GM18526 (cell line): ENCODE results near the gene NSMCE4A.
A peak's percentile ranks its signal among the peaks of the same experiment; 100 is the strongest.

Source experiments
- POLR2A ChIP-seq: IDR thresholded peaks from 3 replicates; pipeline ENCODE4 v1.6.1; 2011; ENCODE audit not compliant: insufficient read length; ENCODE audit errors: extremely low read depth

NSMCE4A gene

DNA sequence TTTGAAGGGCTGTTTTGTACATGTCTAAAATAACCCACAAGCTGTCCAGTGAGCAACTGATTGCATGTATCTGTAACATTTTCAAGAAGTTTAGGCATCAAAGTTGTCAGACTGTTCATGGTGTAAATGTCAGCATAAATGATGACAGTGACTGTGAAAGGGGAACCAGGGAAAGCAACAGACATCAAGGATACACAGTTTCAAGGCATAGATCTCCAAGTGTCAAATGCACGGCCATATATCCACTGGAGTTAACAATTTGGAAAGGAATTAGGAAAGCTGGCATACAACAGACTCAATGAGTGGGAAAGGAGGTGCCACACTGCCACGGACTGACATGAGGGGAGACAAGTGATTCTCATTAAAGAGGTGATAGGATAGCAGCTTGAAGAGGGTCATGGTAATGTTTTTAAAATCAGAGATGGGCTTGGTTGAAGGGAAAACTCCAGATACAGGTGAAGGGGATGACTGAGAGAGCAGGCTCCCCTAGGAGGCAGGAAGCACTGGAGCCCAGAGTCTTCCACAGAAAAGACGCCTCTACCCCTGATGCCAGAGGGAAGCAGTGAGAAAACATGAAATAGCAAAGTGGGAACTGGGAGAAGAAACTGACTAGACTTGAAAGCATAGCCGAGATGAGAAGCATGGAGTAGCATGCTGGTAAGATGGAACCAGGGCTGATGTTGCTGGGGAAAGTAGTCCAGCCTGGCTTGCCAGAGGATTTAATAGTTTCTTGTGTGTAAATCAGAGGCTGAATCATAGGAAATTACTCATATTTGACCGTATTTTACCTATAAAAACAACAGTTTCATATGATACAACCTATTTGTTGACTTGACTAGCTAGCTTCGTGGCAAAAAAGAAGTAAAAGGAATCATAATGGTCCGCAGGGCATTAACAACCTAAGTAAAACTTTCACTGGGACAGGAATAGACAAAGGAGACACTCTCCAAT, 18.6 kb downstream of the NSMCE4A start:
- no peak for TF ChIP-seq POLR2A

- TF ChIP-seq POLR2A, result no peak
Observed at GRCh38 chr10:121952226-121952625, 22.8 kb downstream of the NSMCE4A start.

DNA sequence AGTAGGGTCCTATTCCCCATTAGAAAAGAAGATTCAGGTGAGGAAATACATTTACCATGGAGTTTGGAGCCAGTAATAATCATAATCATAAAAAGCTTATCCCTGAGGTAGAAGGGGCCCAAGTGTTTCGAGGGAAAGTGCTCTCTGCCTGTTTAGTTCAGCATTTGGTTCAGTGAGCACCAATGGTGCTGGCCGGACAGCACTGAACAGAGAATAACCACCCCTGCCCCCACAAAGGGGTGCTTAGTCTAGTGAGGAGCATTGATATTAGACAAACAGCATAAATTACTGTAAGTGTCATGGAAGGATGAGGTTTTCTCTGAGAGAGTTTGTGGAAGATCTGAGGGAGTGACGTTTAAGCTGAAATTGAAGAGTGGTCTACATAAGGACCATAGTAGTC, 25.6 kb downstream of the NSMCE4A start:
- no peak for TF ChIP-seq POLR2A

- TF ChIP-seq POLR2A, result no peak
Observed at GRCh38 chr10:121949049-121949448, 26.0 kb downstream of the NSMCE4A start.

- TF ChIP-seq POLR2A, result no peak
Observed at GRCh38 chr10:121947343-121948330, 27.4 kb downstream of the NSMCE4A start.

GRCh38 chr10:121942749-121943416, 32.1 kb downstream of the NSMCE4A start:
- TF ChIP-seq POLR2A, result no peak

GRCh38 chr10:121941532-121941931, 33.5 kb downstream of the NSMCE4A start:
- no peak for TF ChIP-seq POLR2A

GRCh38 chr10:121936295-121936694, 38.7 kb downstream of the NSMCE4A start:
- no peak for TF ChIP-seq POLR2A

DNA sequence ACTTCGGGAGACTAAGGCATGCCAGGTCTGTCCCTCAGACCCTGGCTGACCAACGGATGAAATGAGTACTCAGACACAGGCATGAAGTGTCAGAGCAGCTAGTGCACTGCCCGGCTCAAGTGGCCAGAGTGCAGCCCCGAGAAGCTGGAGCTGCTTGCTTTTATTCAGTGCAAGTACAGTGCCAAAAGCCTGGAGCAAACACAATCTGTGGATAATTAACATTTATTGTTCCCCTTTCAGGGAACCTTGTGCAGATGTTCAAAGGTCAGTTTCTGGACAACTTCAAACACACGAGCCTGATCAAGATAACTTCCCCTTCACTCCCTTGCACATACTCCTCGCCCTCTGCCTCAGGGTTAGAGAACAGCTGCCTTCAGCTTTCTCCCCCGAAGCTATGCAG, 39.3 kb downstream of the NSMCE4A start:
- TF ChIP-seq POLR2A, result no peak

GRCh38 chr10:121928528-121928884, 46.5 kb downstream of the NSMCE4A start:
- no peak for TF ChIP-seq POLR2A

DNA sequence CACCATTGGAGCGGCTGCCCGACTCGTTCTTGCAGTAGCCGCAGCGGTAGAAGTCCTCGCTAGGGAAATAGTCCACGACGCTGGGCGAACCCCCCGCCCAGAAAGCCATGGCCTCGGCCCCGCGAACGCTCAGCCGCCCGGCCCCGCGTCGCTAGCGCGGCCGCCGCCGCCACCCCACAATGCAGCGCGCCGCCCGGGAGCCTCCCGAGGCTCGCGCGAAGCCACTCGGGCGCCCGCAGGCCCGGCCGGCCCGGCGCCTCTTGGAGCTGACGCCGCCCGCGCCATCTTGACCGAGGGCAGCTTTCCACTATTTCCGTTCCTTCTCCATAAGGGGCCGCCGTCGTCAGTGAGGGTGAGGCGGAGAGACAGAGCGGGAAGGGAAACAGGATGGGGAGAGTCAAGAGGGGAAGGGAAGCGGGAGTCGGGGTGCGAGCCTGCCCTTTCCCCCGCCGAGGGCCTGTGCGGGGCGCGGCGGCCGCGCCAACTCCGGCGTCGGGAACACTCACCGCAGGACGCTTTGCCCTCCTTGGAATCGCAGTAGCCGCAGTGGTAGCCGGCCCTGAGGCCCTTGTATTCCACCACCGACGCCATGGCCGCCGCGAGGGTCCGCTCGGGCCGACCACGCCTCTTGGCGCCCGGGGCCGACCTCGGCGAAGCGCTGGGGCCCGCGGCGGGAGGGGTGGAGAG, 47.0 kb downstream of the NSMCE4A start, which contains the start of gene ATE1:
Gene ATE1 (minus strand): TSS at position 191 of the 687 bp plus-strand sequence. CDS start 82 bp downstream, at position 109.
- TF ChIP-seq POLR2A, result peak; percentile 86

DNA sequence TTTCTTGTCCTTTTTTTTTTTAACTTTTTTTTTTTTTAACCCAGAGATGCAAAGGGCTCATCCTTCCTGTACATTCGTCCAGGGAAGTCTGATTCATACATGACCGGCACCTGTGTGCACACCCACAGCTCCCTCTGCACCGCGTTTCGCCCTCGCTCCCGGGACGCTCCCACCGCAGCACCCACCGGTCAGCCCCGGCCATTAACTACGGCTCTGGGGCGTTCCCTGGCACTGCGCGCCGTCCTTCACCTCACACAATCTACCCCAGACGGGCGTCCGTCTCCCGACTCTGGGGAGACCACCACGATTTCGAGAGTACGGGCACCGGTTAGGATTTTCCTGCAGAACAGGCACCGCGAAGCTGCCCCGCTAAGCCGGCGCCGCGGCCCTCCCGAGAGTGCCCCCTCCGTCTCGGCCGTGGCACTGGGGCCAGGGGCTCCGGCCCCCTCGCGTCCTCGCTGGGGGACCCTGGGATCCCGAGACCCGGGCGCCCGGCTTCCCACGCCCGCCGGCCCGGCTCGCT, 47.6 kb downstream of the NSMCE4A start:
- no peak for TF ChIP-seq POLR2A

- TF ChIP-seq POLR2A, result no peak
Observed at GRCh38 chr10:121926671-121927317, 48.2 kb downstream of the NSMCE4A start.

GRCh38 chr10:121926157-121926556, 48.9 kb downstream of the NSMCE4A start:
- no peak for TF ChIP-seq POLR2A
